BJ (cell line): Measurements from ENCODE around the gene ATP2A3. TPM values are rescaled to one million over a fixed set of nuclear protein-coding genes. Genes with fewer than 3 reads are reported as not detected.

Source experiments
- CTCF ChIA-PET: fragments of 350-600 bp; formaldehyde crosslinking; extraction: SDS; loops from one replicate; lab custom pipeline; 2021; ENCODE audit warnings: antibody characterized with exemption, inconsistent platforms; lab: Yijun Ruan, JAX
- POLR2A ChIA-PET: fragments of 300-600 bp; sonication (Branson Sonifier 250); formaldehyde crosslinking; extraction: SDS; loops from one replicate; lab custom pipeline; 2021; ENCODE audit warnings: antibody characterized with exemption; lab: Charles Lee
- DNase-seq: peaks from one replicate; pipeline ENCODE4 v3.0.0-alpha.2; 2011; ENCODE audit warnings: low read depth
- H3K27me3 ChIP-seq: 2 replicates; pipeline ENCODE4 v1.6.0; 2011; ENCODE audit warnings: low read length; ENCODE audit not compliant: control insufficient read depth, insufficient read depth
- H3K36me3 ChIP-seq: 2 replicates; pipeline ENCODE4 v1.5.1; 2011; ENCODE audit warnings: low read length; ENCODE audit not compliant: control insufficient read depth, insufficient read depth
- H3K4me3 ChIP-seq: 2 replicates; pipeline ENCODE4 v1.5.1; 2011; ENCODE audit warnings: low read depth, mild to moderate bottlenecking, control low read depth, low read length
- polyA plus RNA-seq: library from polyadenylated mRNA; depleted of rRNA; stranded (reverse); fragments of >200 nt; gene quantifications from 2 replicates; pipeline ENCODE4 v1.2.3, GENCODE V29; 2011
- TF ChIP-seq, protein P1 (sequence below): IDR thresholded peaks from 2 replicates; pipeline ENCODE4 v1.5.1; 2011; ENCODE audit warnings: low read depth, mild to moderate bottlenecking, control low read depth, inconsistent platforms, low read length, moderate library complexity; ENCODE audit not compliant: insufficient read depth

The ATP2A3 gene
- polyA plus RNA-seq, 1 experiment: 1.1 TPM

DNA sequence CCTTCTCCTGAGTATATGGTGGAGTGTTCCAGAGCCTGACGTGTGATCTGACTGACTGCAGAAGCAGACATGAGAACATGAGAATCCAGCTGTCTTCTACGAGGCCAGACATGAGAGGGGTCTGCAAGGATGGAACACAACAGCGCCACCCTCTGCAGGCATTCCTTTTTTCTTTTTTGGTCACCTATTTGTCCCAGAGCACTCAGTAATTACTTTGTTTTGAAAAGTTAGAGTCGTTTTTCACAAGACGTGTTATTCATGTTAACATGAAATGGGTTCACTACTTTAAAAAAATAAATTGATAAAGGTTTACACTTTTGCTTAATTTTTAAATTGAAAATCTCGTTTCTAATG is 43.8 kb upstream of the ATP2A3 start:
- CTCF ChIA-PET: interaction anchor here (0.7 to 8.7 kb wide), 3 partner anchors 9 to 145 kb away, joined by 3 to 50 read pairs (median 4); no protein-coding TSS in a partner anchor
- peaks cover 27% of the 10 kb centered on the region for H3K36me3 ChIP-seq
- no peak overlapping the region for H3K4me3 ChIP-seq
- no peak for DNase-seq
- H3K27me3 ChIP-seq: no peaks in the 10 kb centered on the region
- TF ChIP-seq, protein P1, sequence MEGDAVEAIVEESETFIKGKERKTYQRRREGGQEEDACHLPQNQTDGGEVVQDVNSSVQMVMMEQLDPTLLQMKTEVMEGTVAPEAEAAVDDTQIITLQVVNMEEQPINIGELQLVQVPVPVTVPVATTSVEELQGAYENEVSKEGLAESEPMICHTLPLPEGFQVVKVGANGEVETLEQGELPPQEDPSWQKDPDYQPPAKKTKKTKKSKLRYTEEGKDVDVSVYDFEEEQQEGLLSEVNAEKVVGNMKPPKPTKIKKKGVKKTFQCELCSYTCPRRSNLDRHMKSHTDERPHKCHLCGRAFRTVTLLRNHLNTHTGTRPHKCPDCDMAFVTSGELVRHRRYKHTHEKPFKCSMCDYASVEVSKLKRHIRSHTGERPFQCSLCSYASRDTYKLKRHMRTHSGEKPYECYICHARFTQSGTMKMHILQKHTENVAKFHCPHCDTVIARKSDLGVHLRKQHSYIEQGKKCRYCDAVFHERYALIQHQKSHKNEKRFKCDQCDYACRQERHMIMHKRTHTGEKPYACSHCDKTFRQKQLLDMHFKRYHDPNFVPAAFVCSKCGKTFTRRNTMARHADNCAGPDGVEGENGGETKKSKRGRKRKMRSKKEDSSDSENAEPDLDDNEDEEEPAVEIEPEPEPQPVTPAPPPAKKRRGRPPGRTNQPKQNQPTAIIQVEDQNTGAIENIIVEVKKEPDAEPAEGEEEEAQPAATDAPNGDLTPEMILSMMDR: no peak
- POLR2A ChIA-PET: no interaction called here

DNA sequence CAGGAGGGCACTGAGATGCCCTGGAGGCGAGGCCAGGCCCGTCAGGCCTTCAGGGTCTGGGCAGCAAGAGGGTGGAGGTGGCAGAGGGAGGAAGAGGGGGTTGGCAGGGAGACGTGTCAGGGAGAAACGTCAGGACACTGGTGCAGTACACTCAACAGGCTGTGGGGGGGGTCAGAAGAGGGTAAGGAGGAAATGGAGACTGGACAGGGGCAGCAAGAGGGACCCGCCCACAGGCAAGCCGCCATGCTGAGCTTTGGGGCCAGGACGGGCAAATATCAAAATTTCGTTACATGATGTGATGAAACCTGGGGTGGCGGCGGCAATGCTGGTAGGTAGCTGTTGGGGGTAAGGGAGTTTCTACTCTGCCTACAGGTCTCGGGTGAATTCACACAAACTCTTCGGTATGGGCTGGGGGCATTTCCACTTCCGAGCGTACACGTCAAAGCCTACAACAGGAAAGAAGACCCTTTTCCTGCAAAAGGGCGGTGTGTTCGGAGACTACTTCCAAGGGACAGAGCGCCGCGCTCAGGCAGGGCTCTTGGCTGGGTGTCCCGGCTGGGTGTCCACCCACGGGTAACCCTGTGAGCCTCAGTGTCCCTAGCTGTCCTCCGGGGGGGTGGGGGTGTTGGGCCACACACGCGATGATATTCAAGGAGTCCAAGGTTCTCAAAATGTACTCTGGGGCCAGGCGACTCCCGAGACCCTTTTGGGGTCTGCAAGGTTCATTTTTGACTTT is 43.3 kb upstream of the ATP2A3 start:
- TF ChIP-seq, protein P1: no peak
- no peaks in the 10 kb centered on the region for H3K27me3 ChIP-seq
- no peak for DNase-seq
- CTCF ChIA-PET: interaction anchor here (8.7 kb wide), 1 partner anchor 94 kb away, joined by 50 read pairs; no protein-coding TSS in a partner anchor
- POLR2A ChIA-PET: no interaction called here
- H3K36me3 ChIP-seq: peaks cover 27% of the 10 kb centered on the region
- H3K4me3 ChIP-seq: no peak overlapping the region

- ChIA-PET CTCF (interaction anchor here (0.6 to 8.7 kb wide), 4 partner anchors 14 to 143 kb away, joined by 3 to 50 read pairs (median 4); no protein-coding TSS in a partner anchor), POLR2A (no interaction called here)
- H3K4me3 ChIP-seq: no peak overlapping the region
- peaks cover 23% of the 10 kb centered on the region for H3K36me3 ChIP-seq
- TF ChIP-seq, protein P1: no peak
- H3K27me3 ChIP-seq: no peaks in the 10 kb centered on the region
- no peak for DNase-seq
Observed at GRCh38 chr17:4006745-4007211, 42.5 kb upstream of the ATP2A3 start.

GRCh38 chr17:4006165-4006589 is 41.9 kb upstream of the ATP2A3 start:
- CTCF ChIA-PET: interaction anchor here (0.6 to 8.7 kb wide), 5 partner anchors 14 to 269 kb away, joined by 3 to 50 read pairs (median 4); no protein-coding TSS in a partner anchor
- Histone ChIP-seq H3K36me3 (peaks cover 22% of the 10 kb centered on the region), H3K27me3 (no peaks in the 10 kb centered on the region), H3K4me3 (no peak overlapping the region)
- TF ChIP-seq, protein P1: no peak
- DNase-seq: no peak
- POLR2A ChIA-PET: no interaction called here
